KMS-11 (cell line): ENCODE data around the gene PDE6B.

Source experiments
- H2AFZ ChIP-seq: fragments of 200-600 bp; sonication (generic); 2 replicates; pipeline ENCODE4 v1.6.1; 2016; ENCODE audit warnings: antibody characterized with exemption, mixed run types, low read depth
- H3K27ac ChIP-seq: fragments of 200-600 bp; sonication (generic); 2 replicates; pipeline ENCODE4 v1.6.1; 2016; ENCODE audit warnings: mild to moderate bottlenecking, mixed run types
- H3K27me3 ChIP-seq: fragments of 200-600 bp; sonication (generic); 2 replicates; pipeline ENCODE4 v1.6.1; 2017; ENCODE audit warnings: mild to moderate bottlenecking, low read depth, mixed run types, moderate library complexity; ENCODE audit not compliant: insufficient read depth
- H3K36me3 ChIP-seq: fragments of 200-600 bp; sonication (generic); 2 replicates; pipeline ENCODE4 v1.6.1; 2017; ENCODE audit warnings: mild to moderate bottlenecking, mixed run types; ENCODE audit not compliant: insufficient read depth
- H3K4me1 ChIP-seq: fragments of 200-600 bp; sonication (generic); 2 replicates; pipeline ENCODE4 v1.6.1; 2016; ENCODE audit warnings: mild to moderate bottlenecking, low read depth, mixed run types; ENCODE audit not compliant: poor library complexity, severe bottlenecking
- H3K4me2 ChIP-seq: fragments of 200-600 bp; sonication (generic); 2 replicates; pipeline ENCODE4 v1.7.0; 2016; ENCODE audit warnings: mild to moderate bottlenecking, mixed run types
- H3K4me3 ChIP-seq: fragments of 200-600 bp; sonication (generic); IDR thresholded peaks from 2 replicates; pipeline ENCODE4 v1.6.1; 2017; ENCODE audit warnings: low read depth, low read length, mixed read lengths; ENCODE audit not compliant: insufficient read depth
- H3K79me2 ChIP-seq: fragments of 200-600 bp; sonication (generic); 2 replicates; pipeline ENCODE4 v1.6.1; 2016; ENCODE audit warnings: low read depth, mixed run types; ENCODE audit not compliant: insufficient read depth
- H3K9ac ChIP-seq: fragments of 200-600 bp; sonication (generic); 2 replicates; pipeline ENCODE4 v1.6.1; 2016; ENCODE audit warnings: mild to moderate bottlenecking, mixed run types
- H4K20me1 ChIP-seq: fragments of 200-600 bp; sonication (generic); 2 replicates; pipeline ENCODE4 v1.6.1; 2016; ENCODE audit warnings: mild to moderate bottlenecking, mixed run types; ENCODE audit not compliant: insufficient read depth
- CTCF ChIP-seq: fragments of 200-600 bp; sonication (generic); conservative IDR thresholded peaks from 2 replicates; pipeline ENCODE4 v1.6.1; 2017; ENCODE audit warnings: low read depth, mild to moderate bottlenecking, antibody characterized with exemption, low read length, moderate library complexity, mixed read lengths

The PDE6B gene

DNA sequence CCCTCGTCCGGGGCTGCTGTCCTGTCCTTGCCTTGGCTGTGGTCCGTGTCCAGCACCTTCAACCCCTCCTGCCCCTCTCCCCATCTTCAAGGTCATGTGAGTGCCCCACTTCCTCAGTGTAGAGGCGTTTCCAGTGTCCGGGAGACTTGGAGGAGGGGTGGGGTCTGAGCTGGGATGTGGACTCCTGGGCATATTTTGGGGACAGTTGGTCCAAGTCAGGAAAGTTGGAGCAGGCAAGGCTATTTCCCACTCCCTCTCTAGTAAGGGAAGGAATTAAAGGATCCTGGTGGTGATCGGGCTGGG, 83.2 kb downstream of the PDE6B start:
- Histone ChIP-seq H3K27me3 (no peaks in the 10 kb centered on the region), H4K20me1 (no peaks in the 10 kb centered on the region), H3K36me3 (no peaks in the 10 kb centered on the region), H3K9ac (no peak overlapping the region), H3K27ac (no peak overlapping the region), H3K4me1 (no peaks in the 10 kb centered on the region), H2AFZ (no peak overlapping the region), H3K4me3 (no peak overlapping the region), H3K4me2 (no peak overlapping the region), H3K79me2 (no peaks in the 10 kb centered on the region)
- no peak for TF ChIP-seq CTCF

DNA sequence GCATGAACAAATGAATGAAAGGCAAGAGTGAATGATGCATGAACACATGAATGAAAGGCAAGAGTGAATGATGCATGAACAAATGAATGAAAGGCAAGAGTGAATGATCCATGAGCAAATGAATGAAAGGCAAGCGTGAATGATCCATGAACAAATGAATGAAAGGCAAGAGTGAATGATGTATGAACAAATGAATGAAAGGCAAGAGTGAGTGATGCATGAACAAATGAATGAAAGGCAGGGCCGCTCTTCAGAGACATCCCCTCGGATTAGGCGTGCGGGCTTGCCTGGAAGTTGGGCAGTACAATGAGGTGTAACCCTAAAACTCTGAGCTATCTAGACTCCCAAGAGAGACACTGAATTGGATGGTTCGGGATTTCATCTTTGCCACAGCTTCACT, 84.0 kb downstream of the PDE6B start:
- no peaks in the 10 kb centered on the region for H4K20me1 ChIP-seq
- no peaks in the 10 kb centered on the region for H3K4me1 ChIP-seq
- H3K9ac ChIP-seq = no peak overlapping the region
- no peaks in the 10 kb centered on the region for H3K79me2 ChIP-seq
- H2AFZ ChIP-seq = no peak overlapping the region
- H3K36me3 ChIP-seq = no peaks in the 10 kb centered on the region
- no peaks in the 10 kb centered on the region for H3K27me3 ChIP-seq
- no peak overlapping the region for H3K4me3 ChIP-seq
- H3K27ac ChIP-seq = no peak overlapping the region
- H3K4me2 ChIP-seq = no peak overlapping the region
- no peak for TF ChIP-seq CTCF

DNA sequence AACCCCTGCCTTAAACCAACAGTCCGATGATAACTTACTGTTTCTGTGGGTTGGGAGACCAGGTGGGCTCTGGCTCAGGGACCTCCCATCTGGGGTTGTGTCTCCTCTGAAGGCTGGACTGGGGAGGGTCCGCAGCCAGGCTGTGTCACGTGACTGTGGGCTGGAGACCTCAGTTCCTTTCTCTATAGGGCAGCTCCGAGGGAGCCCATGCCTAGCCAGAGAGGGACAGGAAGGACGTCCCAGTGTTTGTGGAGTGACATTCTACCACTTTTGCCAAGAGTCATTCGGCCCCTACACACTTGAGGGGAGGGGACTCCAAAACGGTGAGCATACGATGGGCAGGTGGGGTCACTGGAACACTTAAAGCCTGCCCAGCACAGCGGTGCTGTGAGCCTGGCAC, 84.7 kb downstream of the PDE6B start:
- H3K4me3 ChIP-seq = no peak overlapping the region
- H3K9ac ChIP-seq = no peak overlapping the region
- TF ChIP-seq CTCF = no peak
- H4K20me1 ChIP-seq = no peaks in the 10 kb centered on the region
- no peak overlapping the region for H2AFZ ChIP-seq
- H3K27me3 ChIP-seq = no peaks in the 10 kb centered on the region
- H3K79me2 ChIP-seq = no peaks in the 10 kb centered on the region
- H3K4me1 ChIP-seq = no peaks in the 10 kb centered on the region
- H3K27ac ChIP-seq = no peak overlapping the region
- no peak overlapping the region for H3K4me2 ChIP-seq
- H3K36me3 ChIP-seq = no peaks in the 10 kb centered on the region

DNA sequence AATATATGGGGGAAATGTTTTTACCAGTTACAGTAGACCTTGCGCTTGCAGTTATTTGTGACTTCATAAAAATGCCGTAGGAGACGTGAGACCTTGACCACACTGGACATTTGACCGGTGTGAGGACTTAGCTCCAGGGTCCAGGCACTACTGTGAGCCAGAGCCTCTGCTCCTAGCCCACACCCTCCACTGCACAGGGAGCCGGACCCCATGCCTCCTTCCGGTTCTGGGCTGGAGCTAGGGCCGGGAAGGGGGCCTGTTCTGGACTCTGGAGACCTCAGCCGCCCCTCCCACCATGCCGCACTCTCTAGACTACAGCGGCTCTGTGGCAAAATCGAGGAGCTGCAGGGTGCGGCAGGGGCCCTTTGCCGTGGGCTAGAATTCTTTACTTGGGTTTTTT, 85.5 kb downstream of the PDE6B start:
- Histone ChIP-seq H3K9ac (no peak overlapping the region), H3K36me3 (no peaks in the 10 kb centered on the region), H2AFZ (no peak overlapping the region), H3K27ac (no peak overlapping the region), H3K4me1 (no peaks in the 10 kb centered on the region), H3K4me3 (no peak overlapping the region), H3K4me2 (no peak overlapping the region), H3K27me3 (no peaks in the 10 kb centered on the region), H4K20me1 (no peaks in the 10 kb centered on the region), H3K79me2 (no peaks in the 10 kb centered on the region)
- TF ChIP-seq CTCF = no peak

DNA sequence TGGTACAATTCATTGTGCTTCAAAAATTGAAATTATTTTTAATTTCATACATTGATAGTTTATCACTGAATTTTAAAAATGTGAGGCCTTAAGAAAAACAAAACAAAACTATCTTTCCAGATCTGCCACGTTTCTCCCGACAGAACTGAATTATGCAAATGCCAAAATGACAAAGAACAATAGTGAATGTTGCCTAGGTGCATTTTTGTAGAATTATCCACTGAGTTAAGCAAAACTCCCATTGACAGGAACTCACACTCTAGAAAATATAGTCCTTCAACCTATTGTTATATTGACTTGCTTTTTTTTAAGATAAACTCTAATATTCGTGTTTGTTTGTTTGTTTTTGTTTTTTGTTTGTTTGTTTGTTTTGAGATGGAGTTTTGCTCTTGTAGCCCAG, 86.7 kb downstream of the PDE6B start:
- Histone ChIP-seq H3K27ac (no peak overlapping the region), H3K79me2 (no peaks in the 10 kb centered on the region), H3K4me2 (no peak overlapping the region), H3K27me3 (no peaks in the 10 kb centered on the region), H3K4me3 (no peak overlapping the region), H2AFZ (no peak overlapping the region), H3K4me1 (no peaks in the 10 kb centered on the region), H4K20me1 (no peaks in the 10 kb centered on the region), H3K36me3 (no peaks in the 10 kb centered on the region), H3K9ac (no peak overlapping the region)
- TF ChIP-seq CTCF = no peak
